Measurements from ENCODE around the gene SMG7.
"Not testable (repeated sequence)": the region's sequence is repeated elsewhere in the genome, so short reads cannot be mapped to it uniquely, and the experiment has no call there.

DNA sequence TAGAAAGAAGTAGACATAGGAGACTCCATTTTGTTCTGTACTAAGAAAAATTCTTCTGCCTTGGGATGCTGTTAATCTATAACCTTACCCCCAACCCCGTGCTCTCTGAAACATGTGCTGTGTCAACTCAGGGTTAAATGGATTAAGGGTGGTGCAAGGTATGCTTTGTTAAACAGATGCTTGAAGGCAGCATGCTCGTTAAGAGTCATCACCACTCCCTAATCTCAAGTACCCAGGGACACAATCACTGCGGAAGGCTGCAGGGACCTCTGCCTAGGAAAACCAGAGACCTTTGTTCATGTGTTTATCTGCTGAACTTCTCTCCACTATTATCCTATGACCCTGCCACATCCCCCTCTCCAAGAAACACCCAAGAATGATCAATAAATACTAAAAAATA, 44.7 kb upstream of the SMG7 start:
- TF ChIP-seq, protein P1, sequence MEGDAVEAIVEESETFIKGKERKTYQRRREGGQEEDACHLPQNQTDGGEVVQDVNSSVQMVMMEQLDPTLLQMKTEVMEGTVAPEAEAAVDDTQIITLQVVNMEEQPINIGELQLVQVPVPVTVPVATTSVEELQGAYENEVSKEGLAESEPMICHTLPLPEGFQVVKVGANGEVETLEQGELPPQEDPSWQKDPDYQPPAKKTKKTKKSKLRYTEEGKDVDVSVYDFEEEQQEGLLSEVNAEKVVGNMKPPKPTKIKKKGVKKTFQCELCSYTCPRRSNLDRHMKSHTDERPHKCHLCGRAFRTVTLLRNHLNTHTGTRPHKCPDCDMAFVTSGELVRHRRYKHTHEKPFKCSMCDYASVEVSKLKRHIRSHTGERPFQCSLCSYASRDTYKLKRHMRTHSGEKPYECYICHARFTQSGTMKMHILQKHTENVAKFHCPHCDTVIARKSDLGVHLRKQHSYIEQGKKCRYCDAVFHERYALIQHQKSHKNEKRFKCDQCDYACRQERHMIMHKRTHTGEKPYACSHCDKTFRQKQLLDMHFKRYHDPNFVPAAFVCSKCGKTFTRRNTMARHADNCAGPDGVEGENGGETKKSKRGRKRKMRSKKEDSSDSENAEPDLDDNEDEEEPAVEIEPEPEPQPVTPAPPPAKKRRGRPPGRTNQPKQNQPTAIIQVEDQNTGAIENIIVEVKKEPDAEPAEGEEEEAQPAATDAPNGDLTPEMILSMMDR (conservative IDR thresholded peaks at IDR 0.05; ENCODE audit: low read length), result not testable (repeated sequence)
- not testable (repeated sequence) for TF ChIP-seq EZH2phosphoT487 (IDR thresholded peaks at IDR 0.05; ENCODE audit: borderline replicate concordance, low read depth, low read length)
